ENCODE data around the gene RAPGEF6.

- no peak for TF ChIP-seq CTCF (IDR thresholded peaks at IDR 0.05)
- no peak for TF ChIP-seq POLR2A (IDR thresholded peaks at IDR 0.05)
Measured at GRCh38 chr5:131644822-131645221, 9.8 kb upstream of the RAPGEF6 start.
